HG02763 (cell line): ENCODE data around the gene DCDC2.
"Not testable (repeated sequence)": the region's sequence is repeated elsewhere in the genome, so short reads cannot be mapped to it uniquely, and the experiment has no call there.

Experiments
- ATAC-seq: cut with Tn5 transposase; IDR thresholded peaks from one replicate; pipeline ENCODE4 v1.9.1; 2021; ENCODE audit warnings: mild to moderate bottlenecking, moderate library complexity; ENCODE audit not compliant: unreplicated experiment

DCDC2 gene

DNA sequence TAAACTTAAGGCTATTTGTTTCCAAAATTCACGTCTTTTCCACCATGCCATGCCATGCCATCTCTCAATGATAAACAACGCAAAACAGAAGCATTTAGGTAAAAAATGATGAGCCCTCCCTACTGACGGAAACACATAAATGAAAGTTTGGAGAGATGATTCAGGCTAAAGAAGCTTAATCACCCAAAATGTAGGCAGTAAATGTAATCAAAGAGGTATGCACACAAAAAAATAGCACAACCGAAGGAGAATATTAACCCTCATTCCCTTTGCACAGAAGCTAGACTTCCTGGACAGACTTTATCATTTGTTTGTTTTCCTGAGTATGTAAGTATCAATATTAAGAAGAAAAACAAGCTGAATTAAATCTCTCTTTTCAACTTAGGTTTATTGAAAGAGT lies 28.8 kb downstream of the DCDC2 start:
- no peak for ATAC-seq

DNA sequence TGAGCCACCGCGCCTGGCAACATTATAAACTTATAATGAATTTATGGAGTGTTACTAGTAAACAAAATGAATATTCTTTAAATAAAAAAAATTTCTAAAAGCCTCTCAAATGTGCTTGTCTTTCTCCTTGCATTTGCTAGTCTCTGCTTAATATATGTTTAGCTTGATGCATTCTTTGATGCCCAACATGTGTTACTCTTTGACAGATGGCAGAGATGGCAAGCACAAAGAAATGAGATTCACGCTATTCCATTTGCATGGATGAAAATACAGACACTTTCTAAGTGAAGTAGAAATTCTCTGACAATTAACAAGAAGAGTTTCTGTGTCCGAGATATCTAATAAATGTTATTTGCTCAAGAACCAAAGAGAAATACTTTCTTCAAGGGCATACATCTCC lies 30.1 kb downstream of the DCDC2 start:
- ATAC-seq: no peak

DNA sequence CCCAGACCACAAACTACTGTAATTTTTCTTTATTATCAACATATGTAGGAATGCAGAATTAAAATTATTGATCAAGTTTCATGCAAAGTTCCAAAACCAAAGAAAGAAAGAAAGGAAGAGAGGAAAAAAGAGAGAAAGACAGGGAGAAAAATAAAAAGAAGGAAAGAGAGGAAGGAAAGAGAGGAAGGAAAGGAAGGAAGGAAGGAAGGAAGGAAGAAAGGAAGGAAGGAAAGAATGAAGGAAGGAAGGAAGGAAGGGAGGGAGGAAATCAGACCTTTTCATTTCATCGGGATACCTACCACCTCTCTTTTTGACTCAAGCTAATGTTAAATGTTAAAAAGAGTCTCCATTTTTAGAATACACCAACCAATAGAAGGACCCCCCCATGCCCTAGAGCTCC lies 31.9 kb downstream of the DCDC2 start:
- ATAC-seq: no peak

DNA sequence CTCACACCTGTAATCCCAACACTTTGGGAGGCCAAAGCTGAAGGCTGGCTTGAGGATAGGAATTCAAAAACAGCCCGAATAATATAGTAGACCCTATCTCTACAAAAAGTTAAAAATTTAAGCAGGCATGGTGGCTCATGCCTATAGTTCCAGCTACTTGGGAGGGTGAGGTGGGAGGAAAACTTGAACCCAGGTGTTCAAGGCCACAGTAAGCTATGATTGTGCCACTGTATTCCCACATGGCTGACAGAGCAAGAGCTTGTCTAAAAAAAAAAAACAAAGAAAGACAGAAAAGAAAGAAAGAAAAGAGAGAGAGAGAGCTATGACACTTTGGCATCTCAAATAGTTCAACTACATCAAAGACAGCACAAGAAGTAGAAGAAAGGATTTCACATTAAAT lies 33.2 kb downstream of the DCDC2 start:
- ATAC-seq: no peak

DNA sequence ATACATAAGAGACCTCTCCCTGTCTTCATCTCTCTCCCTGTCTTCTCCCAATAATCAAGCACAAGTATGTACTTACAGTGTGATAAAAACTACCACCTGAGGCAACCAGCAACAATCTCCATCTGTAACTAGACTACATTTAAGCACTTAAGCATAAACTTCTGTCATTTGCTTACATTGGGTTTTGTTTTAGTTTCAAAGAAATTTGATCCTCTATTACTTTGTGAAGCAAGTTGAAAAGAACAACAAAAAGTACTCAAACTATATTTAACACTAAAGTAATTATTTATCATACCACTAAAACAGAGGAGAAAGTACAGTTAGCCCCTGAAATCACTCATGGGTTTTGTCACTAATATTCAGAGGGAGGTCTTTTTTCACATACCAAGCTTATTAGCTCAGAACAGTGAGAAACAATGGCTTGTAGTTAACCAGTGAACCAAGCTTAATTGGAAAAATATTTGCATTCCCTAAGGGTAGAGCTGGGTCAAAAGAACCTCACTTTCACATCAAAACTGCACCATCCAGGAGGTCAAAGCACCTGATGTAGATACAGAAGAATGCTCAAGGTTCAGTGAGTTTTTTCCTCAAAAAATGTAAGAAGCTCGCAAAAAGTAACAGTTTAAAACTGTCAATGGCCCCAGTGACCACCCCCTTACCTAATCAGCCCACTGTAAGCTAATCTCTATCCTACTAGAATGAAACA lies 34.1 kb downstream of the DCDC2 start:
- no peak for ATAC-seq

DNA sequence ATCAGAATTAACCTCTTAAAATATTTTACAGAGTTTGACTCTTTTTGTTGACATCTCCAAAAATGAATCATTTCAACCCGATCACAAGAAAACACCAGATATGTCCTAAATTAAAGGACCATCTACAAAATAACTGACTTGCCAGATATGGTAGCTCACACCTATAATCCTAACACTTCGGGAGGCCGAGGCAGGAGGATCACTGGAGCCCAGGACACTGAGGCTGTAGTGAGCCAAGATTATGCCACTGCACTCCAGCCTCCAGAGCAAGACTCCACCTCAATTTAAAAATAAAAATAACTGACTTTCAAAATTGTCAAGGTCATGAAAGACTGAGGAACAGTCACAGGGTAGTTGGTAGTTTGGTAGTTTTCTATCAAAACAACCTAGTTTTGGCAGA lies 34.9 kb downstream of the DCDC2 start:
- ATAC-seq: no peak

DNA sequence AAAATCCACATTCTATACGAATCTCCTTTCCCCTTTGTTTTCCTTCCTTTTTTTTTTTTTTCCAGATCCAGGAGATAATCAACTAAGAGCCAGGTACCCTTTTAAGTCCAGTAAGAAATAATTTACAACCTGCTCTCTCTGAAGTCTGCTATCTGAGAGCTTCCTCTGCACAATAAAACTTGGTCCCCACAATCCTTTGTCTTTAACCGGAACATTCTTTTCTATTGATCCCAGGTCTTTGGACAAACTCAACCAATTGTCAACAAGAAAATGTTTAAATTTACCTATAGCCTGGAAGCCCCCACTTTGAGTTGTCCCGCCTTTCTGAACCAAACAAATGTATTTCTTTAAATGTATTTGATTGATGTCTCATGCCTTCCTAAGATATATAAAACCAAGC lies 35.4 kb downstream of the DCDC2 start:
- ATAC-seq: not testable (repeated sequence)

DNA sequence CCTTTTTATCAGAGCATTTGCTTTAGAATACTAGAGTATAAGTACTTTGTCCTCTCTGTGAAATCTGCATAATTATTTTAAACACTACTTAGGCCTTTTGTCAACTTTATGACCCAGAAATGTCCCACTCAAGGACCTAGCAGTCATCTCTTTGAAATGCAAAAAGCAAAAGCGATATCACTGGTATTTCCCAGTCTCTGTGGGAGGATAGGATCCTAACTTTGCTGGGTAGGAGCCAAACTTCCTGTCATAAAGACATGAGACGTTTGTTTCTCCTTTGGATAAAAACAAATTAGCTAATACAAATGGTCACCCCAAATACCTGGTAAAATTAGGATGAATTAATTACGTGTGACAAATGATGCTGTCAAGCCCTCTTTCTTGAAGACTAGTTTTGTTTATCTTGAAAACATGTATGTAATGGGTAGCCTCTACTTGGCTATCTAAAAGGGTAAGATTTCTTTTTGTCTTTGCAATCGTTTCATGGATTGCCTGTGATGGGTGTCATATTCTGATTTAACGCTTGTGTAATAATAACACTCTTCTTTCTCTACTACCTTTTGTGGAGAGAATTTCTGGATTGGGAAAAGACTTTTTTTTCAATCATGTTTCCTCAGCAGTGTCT lies 36.2 kb downstream of the DCDC2 start:
- ATAC-seq: no peak

DNA sequence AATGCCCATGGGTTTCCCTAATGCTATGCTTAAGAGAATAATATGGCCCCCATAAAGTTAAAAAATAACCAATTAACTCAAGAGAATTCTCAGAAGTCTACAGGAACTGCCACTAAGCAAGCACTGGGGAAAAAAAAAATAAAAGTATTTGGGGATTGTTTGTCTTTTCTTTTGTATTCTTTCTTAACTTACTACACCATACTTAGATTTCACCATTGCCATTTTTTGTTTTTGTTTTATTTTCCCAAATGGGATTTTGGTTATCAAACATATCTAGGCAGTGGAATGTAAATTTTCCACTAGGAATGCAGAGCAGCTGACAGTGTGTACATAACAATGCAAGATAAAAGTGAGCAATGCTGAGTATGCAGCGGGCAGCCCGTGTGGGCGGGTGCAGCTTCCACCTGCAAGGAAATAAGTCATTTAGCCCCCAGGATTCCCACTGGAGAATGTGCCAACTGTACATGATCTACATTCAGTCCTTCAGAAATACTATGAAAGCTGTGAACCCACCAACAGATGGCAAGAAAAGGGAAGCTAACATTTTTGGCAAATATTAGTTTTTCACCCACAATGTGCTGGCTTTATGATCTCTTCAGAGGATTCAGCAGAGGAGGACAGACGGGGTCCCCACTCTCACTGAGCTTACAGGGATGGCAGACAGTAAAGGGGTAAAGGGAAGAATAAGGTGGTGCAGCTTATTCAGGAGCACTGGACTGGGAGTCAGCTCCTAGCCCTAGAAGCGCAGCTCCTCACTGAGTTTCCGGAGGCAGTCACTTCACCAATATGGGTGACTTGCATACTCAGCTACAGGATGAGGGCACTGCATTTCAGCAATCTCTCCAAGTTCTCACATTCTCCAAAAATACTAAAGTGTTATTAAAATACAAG lies 44.4 kb downstream of the DCDC2 start:
- ATAC-seq: no peak

DNA sequence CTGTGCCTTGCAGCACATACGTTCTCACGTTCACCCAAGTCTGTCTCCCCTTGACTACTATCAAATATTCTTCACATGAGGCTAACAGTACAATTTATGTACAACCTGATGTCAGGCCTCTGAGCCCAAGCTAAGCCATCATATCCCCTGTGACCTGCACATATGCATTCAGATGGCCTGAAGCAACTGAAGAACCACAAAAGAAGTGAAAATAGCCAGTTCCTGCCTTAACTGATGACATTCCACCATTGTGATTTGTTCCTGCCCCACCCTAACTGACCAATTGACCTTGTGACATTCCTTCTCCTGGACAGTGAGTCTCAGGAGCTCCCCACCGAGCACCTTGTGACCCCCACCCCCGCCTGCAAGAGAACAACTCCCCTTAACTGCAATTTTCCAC lies 46.1 kb downstream of the DCDC2 start:
- not testable (repeated sequence) for ATAC-seq

DNA sequence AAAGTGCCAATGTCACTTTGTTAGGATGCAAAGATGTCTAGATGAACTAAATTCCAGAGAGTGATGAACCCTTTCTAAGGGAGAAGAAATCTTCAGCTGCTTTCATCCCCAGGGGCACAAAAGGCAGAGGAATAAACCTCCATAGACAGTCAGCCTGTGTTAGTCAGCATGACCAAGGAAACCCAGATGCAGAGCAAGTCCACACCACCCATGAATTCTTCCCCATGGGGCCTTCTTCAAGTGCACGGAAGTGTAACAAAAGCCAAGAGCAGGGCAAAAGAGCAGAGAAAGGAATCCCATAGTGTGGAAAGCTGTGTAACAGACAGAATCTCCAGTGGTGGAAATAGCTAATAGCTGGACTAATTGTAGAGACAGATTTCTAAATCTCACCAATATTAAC lies 50.0 kb downstream of the DCDC2 start:
- ATAC-seq: no peak

DNA sequence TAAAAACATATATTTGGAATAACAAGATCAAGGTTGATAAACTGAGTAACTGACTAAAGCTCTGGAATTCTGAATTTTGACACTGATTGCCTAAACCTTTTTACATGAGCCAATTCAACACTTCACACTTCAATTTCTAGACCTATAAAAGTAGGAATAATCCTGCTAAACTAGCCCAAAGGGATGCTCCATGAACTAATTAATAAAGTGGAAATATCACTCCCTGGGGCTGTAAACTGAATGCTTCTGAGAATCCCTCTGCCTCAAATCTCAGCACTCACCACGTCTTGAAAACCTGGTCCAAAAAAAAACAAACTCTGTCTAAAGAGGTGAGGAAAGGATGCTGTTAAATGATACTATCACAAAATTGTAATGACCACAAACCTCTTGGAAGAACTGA lies 50.9 kb downstream of the DCDC2 start:
- no peak for ATAC-seq

DNA sequence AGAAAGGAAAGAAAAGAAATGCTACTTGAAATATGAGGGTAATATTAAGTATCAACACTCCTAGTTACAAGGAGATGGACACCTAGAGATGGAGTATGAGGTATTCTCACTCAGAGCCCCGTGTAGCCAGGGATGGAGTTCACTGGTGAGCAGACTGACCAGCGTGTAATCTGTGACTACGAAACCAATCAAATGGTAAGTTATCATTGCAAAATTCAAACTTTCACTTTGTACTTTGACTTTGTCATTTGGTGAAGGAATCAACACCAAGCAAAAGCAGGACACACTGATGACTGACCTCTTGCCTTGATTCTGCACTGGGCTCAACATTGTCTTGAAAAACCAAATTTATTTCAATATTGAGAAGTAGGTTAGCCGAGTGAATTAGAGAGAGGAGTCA lies 51.8 kb downstream of the DCDC2 start:
- ATAC-seq: no peak

DNA sequence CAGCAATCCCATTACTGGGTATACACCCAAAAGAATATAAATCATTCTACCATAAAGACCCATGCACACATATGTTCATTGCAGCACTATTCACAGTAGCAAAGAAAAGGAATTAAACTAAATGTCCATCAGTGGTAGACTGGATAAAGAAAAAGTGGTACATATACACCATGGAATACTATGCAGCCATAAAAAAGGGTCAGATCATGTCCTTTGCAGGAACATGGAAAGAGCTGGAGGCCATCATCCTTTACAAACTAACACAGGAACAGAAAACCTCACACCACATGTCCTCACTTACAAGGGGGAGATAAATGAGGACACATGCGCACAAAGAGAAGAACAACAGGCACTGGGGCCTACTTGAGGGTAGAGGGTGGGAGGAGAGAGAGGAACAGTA lies 60.9 kb downstream of the DCDC2 start:
- ATAC-seq: no peak

DNA sequence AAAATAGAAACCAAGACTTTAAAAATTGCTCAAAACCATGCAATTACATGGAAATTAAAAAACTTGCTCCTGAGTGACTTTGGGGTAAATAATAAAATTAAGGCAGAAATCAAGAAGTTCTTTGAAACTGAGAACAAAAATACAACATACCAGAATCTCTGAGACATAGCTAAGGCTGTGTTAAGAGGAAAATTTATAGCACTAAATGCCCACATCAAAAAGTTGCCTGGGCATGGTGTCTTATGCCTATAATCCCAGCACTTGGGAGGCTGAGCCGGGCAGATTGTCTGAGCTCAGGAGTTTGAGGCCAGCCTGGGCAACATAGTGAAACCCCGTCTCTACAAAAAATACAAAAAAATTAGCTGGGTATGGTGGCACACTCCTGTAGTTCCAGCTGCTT lies 64.0 kb downstream of the DCDC2 start:
- ATAC-seq: not testable (repeated sequence)

DNA sequence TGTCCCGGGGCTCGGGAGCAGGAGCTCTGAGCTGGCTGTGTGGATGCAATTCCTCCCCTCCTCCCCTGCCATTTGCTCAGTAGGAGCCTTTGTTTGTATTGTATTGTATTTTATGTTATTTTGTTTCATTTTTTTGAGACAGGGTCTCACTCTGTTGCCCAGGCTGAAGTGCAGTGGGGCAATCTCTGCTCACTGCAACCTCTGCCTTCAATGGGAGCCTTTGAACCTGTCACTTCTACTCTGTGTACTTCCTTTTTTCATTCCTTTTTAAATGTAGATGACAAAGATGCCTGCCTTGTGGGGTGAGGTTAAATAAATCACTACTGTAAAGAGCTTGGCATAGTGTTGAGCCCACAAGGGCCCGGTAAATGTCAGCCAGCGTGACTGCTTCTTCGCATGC lies 70.6 kb downstream of the DCDC2 start:
- no peak for ATAC-seq

DNA sequence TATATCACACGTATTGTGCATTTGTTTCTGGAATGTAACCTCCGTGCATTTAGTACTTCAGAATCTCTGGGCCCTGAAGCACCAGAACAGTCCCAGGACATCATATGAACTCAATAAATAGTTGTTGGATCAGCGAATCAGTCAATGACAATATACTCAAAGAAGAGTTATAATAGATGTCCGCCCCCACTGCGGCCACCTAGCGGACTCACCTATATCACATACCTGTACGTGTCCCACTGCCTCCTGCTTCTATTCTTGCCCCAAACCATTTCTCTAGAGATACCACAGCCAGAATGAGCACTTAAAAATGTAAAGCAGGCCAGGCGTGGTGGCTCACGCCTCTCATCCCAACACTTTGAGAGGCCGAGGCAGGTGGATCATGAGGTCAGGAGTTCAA lies 73.9 kb downstream of the DCDC2 start:
- no peak for ATAC-seq

DNA sequence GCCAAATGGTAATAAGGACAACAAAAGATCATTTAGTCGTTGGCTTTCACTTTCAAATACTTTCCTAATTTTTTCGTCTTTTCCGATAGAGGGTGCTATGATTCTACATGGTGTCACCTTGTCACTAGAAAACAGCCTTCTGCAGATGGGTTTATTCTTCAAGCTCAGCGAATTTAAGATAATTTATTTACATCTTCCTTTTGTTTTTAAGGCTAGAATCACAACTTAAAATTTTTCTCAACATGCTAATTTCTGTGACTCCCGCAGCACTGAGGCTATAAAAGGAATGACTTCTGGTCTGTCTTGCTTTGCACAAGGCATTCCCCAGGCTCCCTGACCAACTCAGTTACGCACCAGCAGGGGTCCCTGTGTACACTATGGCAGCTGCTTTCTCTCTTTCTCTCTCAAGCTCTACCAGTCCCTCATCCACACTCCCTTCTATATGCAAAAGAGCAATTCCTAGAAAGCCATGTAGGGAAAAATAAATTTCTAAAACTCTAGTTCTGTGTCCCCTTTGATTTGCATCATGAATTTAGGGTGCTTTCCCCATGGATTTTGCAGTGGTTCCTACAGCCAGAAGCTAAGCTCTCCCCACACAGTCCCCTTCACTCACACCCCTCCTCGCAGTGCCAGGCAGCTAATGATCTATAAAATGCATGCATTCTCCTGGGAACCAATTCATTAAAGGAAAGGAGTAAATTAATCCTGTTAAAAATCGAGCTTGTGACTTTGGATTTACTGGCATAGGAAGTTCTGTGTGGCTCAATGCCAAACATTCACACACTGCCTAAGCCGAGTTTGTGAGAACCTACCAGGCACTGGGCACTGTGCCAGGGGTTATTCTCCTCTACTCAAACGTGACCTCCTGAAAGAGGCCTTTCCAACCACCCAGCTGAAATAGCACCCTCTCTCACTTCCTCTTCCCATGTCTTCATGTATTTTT lies 74.5 kb downstream of the DCDC2 start:
- peak; percentile 73 for ATAC-seq

DNA sequence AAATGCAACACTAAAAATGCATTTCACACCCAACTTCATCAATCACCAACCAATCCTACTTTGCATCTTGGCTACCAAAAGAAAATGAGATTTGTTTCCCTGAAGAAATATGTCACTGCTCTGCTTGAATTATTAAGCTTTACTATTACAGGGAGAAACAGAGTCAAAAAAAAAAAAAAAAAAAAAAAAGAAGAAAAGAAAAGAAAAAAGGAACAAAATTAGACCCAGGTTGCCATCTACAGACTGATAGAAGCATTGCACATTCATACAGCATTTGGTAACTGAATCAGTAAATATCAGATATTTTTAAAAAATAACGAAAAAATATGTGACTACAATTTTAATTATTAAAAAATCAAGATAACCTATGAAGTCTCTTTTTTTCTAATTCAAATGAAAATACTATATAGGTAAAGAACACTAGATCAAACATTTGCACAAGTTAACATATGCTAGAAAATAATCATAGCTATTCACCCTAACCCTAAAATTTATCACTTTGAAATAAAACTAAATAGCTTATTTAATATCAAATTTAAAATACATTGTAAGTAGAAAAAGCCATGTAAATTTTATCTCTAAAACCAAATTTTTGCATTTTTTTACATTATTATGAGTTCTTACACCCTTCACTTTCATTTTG lies 83.3 kb downstream of the DCDC2 start:
- no peak for ATAC-seq

DNA sequence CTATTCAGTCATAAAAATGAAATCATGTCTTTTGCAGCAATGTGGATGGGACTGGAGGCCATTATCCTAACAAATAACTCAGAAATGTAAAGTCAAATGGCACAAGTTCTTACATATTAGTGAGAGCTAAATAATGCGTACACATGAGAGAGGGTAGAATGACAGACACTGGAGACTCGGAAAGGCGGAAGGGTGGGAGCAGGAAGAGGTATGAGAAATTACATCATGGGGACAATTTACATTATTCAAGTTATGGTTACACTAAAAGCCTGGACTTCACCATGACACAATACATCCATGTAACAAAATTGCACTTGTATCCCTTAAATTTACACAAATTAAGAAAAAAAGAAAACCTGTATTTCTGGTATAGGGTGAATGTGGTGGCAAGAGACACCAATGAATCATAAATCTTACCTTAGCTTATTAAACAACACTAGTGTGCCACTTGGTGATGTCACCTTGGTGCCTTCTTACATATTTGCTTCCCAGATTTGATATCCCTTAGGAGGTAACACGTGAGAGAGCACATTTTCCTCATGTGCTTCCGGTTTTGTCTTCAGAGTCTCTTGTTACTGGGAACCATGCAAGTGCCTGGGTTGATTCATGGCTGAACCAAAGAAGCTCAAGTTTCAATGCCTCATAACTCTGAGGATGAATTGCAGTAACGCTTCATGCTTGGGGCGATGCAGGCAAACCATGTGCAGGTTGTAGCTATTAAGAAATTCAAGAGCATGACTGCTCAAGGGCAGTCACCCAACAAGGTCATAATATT lies 84.6 kb downstream of the DCDC2 start:
- ATAC-seq: no peak
